ENCODE results near the gene SIX5.

GRCh38 chr19:45814851-45815480 lies 45.9 kb upstream of the SIX5 start, which contains the start of gene RSPH6A:
- TF ChIP-seq CTCF (conservative IDR thresholded peaks at IDR 0.05) (no peak), EZH2 (IDR thresholded peaks at IDR 0.05; ENCODE audit: low read depth) (no peak)

Measured in PC-9 (cell line).